NCI-H1417 (cell line): ENCODE results near the gene SMIM9.

Experiments
- DNase-seq, 3 experiments: peaks; one replicate each; lab custom pipeline; 2025; lab: John Stamatoyannopoulos, UW

The SMIM9 gene

DNA sequence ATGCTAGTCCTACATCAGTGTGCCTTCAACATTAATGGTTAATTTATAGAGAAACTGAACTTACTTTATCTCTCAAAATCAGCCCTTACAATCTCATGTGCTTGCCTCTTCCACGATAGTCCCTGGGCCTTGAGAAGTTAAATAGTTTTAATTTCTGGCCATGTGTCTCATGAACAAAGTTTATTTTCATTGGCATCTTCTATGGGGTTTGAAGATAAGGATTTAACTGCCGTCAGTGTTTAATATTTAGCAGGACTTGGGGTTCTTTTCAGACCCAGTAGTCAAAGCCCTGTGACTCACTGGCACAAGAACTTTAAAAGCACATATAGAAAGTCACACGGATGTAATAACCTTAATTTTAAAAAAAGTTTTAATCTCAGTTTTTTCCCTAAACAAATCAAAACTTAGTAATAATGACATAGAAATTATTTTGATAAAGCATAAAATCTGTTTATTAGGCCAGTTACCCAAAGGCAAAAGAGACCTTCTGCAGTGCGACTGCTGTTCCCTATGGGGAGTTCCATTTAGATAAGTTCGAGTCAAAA lies 19.1 kb downstream of the SMIM9 start:
- no peak for DNase-seq

DNA sequence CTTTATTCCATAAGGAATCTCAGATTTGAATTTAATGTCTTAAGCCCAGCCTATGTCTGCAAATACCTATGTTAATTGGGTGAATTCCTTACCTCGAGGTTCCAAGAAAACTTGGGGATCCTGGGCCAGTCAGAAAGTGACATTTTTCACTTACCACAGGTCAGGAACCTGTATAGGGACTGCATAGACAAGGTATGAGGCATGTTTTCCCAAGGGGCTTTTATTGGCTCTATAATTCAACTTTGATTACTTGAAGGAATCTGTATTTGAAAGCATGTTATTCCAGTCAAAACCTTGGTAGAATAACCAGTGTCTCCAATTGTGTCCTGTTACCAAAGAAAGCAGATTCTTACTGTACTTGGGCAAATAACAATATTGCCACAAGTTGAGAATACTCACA lies 20.7 kb downstream of the SMIM9 start:
- DNase-seq, result no peak

DNA sequence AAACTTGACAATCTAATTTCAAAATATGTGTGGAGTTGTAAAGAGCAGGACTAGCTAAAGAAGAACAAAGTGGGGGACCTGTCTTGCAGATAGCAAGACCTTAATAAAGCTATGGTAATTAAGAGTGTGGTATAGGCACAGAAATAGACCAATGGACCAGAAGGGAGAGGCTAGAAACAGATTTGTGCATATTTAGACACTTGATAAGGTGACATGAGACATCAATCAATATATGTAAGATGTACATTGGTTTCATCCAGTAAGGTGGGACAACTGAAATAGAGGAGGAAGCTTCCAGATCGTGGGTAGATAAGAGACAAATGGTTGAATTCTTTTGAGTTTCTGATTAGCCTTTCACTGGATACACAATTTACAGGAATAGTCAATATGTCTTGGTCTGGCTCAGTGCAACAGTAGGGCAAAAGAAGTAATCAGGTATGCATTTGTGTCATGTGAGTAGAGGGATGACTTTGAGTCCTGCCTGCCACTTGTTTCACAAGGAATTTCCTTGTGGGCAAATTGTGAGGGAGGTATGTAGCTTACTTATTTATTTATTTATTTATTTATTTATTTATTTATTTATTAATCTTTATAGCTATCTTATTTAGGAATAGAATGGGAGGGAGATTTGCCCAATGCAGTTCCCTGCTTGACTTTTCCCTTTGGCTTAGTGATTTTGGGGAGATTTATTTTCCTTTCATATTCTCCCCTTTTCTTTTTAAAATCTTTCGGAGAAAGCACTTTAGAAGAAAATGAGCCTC lies 21.9 kb downstream of the SMIM9 start:
- DNase-seq, result no peak

DNA sequence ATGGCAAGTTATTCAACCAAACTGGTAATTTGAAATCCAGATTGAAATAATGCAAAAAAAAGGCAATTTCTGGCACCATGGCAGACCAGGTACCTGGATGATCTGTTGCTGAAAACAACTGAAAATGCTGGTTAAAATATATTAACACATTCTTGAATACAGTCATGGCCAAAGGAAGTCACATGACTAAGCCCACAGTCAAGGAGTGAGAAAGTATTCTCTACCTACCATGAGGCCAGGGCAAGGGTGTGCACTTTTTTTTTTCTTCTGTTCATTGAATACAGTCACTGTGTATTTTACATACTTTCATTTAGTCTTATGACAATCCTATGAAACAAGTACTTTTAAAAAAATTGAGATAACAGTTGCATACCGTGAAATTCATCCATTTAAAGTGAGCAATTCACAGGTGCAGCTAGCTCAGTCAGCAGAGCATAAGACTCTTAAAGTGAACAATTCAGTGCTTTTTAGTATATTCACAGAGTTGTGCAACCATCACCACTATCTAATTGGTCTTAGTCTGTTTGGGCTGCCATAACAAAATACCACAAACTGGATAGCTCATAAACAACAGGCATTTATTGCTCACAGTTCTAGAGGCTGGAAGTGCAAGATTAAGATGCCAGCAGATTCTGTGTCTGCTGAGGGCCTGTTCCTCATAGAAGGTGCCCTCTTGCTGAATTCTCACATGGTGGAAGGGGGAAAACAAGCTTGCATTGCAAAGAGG lies 24.4 kb downstream of the SMIM9 start:
- no peak for DNase-seq

DNA sequence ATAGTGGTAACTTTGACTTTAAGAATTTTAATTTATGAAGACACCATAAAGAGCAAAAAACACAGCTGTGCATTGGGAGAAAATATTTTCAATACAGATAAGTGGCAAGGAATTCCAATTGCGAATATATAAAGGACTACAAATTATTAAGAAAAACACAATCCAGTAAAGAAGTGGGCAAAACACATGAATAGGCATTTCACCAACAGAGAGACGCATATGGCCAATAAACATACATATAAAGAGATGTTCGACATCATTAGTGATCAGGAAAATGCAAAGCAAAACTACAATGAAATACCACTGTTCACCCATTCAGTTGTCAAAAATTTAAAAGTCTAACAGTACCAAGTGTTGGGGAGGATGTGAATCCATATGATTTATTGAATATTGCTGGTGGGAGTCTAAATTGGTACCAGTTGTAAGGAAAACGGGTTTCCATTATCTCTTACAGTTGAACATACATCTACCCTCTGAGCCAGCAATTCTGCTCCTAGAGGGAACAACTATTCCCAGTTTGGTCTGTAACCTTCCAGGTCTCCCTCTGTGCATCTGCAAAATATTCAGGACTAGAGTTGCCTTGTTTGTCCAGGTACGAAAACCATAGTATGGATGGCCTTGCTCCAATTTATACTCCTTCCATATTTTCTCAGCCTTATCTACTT lies 27.5 kb downstream of the SMIM9 start:
- no peak for DNase-seq

DNA sequence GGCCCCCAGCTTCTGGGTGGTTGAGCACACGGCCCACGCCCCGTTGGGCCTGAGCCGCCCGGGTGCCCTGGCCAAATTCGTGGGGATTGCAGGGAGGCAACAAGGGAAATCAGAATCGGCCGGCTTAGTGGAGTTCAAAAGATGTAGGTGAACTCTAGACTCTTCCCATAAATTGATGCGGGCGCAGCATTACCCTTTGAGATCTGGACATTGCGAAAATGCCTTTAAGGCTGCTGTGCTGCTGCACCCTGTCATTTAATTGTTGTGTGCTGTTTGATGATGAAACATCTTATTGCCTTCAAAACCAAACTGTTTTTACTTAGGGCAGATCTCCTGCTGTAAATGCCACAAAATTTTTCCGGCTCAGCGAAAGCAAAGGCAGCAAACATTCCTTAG lies 28.8 kb downstream of the SMIM9 start:
- no peak for DNase-seq

DNA sequence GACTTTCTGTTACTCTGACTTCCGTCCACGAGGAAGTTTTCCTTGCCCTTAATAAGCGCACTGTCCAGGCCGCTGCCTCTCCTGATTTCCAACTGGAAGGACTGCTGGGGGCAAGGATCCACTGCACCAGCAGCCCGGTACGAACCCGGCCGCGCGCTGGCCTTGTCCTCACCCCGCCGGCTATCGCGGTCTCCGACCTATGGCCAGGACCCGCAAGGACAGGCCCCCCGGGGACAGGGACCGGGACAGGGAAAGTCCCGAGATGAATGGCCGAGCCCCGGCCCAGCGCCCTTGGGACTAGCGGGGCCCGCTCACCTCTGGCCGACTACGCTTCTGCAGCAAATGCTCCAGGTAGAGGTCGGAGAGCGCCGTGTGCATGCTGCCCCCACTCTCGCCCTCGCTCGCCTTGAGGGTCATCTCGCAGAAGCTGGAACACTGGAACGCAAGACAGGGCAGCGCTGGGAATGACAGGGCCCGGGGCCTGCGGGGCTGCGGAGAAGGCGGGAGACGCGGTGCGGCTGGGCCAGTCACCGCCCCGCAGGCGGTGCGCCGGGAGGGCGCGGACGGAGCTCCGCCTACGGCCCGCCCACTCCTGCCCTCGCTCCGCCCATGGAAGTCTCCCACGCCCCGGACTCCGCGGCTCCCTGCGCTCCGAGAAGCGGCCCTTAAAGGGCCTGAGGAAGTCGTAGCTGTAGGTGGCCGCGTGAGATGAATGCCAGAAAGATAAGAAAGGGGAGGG lies 29.3 kb downstream of the SMIM9 start, which contains the start of gene MPP1:
Gene MPP1 (minus strand): TSS at position 529 of the 739 bp plus-strand sequence. CDS start 112 bp downstream, at position 417.
- DNase-seq, result peak; percentile 79 to 91 (median 84)

DNA sequence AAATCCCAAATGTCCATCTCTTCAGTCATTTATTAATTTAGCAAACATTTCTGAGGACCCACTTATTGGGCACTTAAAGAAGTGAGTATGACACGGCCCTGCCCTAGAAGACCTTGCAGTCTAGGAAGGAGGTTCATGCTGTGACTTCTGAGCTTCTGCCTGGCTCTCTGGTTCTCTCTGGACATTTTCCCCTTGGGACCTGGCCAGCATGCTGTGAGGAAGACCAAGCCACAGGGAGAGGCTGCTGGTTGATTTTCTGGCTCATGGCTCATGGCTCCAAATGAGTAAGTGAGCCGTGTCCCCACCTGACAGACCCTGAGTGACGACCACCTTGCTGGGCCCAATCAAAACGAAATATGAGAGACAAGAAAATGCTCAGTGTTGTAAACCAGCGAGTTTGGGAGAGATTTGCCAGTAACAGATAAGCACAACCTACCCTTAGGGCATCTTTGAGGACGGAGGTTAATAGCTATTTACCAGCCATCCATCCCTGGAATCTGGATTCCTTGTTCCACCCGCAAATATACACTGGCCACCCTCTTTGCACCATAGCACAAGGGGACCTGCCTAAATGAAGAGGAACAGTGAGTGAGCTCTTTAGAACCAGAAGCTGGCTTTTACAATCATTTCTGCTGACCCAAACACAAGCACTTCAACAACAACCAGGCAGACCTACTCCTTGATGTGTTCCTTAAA lies 30.1 kb downstream of the SMIM9 start:
- DNase-seq, result peak in 2 of 3 experiments; percentile 35 to 54

DNA sequence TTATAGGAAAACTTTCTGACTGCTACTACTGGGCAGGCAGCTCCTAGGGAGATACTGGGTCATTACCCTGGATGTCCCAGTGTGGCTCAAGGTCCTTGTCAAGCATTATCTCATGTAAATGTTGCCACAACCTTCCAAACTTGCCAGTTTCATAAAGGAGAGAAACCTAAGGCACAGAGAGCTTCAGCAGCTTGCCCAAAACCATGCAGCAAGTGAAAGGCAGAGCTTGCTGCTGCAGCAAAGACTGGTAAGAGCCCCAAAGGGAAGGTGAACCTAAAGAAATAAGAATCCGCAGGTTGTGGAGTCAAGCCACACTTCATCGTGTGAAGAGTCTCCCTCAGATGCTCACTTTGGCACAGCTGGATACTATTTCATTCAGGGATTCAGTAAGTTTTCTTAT lies 31.5 kb downstream of the SMIM9 start:
- no peak for DNase-seq

DNA sequence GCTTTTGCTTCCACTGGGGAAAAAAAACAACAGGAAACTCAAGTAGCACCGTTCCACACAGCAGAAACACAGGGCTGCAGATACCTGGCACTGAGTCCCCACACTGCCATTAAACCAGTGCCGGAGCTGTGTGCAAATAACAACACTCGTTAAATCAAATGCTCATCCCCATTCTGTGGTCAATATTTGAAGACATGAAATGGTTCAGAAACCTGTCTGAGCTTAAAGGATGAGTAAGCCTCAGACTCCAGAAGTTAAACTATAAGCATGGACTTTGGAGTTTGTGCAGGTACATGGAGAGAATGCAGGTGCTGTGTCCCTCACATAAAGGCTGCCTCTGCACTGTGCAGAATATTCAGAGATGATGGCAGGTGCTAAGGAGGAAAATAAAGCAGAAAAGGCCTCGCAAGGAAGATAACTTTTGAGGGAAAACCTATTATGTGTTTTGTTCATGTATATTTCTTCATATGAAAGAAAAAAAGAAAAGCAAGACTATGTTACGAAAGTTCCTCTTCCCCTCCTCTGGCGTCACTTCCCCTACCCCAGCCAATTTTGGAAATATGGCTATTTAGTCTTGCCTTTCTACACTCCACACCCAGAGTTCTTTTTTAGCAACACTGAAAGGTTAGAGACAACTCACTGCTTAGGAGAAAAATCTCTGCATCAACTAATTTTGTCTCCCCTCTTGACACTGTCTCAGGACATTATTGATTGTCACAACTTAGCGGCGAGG lies 33.8 kb downstream of the SMIM9 start:
- DNase-seq, result peak in 1 of 3 experiments; percentile 78

DNA sequence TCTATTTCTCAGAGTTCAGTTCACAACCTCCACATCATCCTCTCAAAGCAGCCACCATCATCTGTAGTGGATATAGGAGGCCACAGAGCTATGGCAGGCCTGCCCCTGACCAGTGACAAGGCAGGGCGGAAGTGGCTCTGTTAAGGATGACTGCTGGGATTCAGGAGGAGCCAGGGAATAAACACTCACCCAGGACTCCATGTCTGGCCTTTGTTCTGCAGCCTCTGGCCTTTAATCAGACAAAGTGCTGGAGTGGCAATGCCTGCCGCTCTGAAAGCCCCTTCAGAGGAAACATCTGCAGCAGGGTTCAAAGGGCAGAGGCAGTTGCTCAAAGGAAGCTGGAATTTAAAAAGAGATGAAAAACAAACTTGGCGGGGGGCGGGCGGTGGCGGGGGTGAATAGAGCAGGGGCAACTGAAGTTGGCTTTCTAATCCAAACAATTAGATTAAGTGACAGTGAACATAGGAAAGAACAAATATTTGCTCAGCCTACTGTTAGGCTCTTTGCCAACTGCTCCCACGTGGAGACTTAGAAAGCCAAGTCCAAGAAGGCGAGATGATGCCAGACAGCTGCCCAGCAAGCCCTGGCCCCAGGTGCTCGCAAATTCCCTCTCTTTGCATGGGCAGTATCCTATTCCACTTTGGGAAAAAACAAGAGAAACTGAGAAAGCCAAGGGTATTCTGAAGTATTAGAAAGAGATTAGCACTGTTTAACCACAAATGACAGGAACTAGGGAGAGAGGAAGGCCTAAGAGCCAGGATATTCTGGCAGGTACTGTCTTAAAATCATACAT lies 34.7 kb downstream of the SMIM9 start:
- DNase-seq, result peak; percentile 88 to 98 (median 95)

DNA sequence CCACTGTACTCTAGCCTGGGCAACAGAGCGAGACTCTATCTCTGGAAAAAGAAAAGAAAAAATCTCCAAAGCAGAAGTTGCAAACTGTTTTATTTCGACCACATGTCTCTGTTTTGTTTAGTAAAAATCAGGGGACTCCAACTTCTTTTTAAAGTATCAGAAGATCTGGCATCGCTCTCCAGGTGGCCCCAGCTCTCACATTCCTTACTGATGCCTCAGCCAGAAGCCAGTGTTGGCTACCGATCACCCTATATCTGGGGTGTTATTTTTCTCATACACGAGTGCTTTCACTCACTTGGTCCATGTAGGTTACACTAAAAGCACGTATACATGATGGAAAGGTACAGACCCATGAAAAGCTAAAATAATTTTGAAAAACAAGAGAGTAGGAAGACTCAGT lies 37.5 kb downstream of the SMIM9 start:
- DNase-seq, result no peak

DNA sequence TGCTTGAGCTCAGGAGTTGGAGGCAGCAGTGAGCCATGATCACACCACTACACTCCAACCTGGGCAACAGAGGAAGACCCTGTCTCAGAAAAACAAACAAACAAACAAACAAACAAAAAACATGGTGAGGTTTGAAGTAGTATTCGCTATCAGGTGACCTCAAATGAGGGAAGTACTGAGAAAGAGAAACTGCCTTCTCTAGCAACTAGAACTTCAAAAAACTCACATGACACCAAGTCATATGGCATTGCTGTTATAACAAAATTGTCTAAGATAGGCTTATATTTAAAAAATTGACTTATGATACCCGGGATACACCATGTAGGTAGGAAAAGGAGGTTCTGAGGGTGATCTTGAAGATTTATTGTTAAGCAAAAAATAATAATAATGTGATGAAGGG lies 39.4 kb downstream of the SMIM9 start:
- DNase-seq, result no peak

DNA sequence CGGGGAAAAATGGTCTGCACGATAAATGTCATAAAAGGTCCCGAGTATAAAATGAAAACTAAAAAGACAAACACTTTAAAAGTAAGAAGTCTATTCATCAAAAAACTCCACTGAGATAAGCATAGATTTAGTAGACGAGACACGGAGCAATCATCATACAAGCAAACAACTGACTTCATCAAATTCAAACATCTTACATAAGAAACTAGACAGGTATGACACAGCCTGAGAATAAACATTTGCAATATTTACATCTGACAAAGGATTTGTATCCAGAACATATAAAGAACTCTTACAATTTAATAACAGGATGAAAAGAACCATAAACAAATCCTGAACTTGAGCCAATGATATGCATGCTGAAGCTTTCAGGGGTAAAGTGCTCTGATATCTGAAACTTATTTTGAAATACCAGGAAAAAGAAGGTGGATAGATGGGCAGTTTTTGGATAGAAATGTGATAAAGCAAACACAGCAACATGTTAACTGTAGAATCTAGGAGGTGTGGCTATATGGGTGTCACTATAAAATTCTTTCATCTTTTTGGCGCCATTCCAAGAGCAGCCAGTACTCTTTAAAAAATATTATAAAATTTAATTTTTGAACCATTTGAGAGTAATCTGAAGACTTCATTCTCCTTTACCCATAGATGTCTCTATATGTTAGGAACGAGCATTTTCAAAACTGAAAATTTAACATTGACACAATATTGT lies 41.2 kb downstream of the SMIM9 start:
- no peak for DNase-seq

DNA sequence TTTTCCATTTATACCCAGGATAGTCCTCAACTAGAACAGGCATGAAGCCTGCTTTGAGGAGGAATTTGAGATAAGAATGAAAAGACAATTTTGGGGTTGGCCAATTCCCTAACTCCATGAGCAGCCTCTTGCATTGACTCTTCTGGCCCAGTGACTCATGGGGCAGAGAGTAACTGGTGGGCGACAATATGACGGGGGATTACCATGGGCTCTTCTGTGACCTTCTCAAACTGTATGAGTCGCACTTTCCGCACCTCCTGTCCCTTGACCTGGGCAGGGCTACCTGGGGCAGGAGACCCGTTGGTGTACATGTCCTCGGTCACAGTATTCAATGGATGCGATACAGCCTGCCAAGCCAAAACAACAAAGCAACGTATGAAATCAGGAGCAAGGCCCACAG lies 42.5 kb downstream of the SMIM9 start:
- DNase-seq, result no peak

DNA sequence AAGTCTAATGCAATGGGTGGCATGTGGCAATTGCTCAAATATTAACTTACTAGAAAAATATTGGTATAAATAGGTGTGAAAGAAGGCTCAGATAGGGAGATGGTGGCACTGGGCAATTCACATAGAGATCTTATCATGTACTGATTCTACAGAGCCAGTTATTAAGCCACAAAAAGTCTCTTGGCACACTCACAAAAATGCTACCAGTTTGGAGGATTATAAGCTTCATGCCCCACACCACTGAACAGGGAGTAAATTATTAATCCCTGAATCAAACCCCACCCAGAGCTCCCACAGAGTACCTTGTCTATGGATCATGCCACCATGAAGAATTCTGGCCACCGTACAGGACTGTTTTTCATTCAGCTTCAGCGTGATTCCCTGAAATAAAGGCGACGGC lies 43.0 kb downstream of the SMIM9 start:
- DNase-seq, result no peak

DNA sequence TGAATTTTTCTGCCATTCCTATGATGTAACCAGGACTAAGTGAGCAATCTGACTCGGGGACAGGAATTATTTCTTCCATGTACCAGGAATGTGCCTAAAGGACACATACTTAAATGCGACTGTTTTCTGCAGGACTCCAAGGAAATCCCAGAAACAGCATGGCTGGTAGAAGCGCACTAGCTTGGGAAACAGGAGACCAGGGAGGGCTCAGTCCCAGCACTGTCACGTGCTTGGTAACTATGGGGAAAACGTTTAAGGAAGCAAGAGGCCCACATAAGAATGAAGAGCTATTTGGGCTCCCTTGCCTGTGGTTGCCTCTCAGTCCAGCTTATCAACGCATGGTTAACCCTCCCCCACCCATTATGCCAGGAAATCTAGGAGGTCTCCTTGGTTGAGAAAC lies 48.7 kb downstream of the SMIM9 start:
- DNase-seq, result no peak

DNA sequence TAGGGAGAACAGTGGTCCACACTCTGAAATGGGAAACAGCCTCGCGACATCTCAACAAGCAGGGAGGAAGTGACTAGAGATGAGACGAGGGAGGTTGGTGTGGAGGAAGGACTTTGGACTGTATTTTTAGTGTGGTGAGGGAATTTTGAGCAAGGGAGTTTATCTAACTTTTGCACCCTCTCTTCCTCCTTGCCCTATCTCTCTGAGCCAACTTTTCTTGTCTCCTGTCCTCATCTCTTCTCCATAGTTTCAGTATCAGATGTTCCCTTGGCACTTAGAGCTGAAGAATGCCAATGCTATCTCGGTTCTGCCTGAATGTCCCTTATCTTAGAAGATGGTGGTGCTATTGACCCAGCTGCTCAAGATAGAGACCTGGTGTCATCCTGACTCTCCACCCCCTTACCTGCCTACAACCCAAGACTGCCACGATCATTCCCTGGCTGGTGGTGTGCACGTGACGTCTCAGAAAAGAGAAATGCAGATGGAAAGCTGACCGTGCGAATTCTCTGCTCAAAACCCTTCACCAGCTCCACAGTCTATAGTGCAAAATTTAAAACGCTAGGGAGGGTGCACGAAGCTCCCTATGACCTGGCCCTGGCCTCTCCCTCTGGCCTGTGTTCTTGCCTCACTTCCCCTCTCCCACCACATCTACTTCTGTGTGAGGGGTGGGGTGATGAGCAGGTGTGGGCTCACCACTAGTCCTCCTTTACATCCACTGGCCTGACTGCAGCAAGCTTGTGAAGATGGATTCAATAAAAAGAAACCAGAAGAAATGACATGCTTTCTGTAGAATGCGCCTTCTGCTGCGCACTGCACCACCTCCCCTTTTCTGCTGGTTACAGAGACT lies 50.1 kb downstream of the SMIM9 start:
- no peak for DNase-seq
